Omental fat pad (tissue), 4 donors: Measurements from ENCODE around the gene CPEB2. TPM values are rescaled to one million over a fixed set of nuclear protein-coding genes. Genes with fewer than 3 reads are reported as not detected.

Source experiments
- ATAC-seq: fragments of 150-250 bp; one replicate; pipeline ENCODE4 v1.9.1; 2016; ENCODE audit warnings: mild to moderate bottlenecking, moderate library complexity; ENCODE audit not compliant: low FRiP score
- DNase-seq: peaks from one replicate; pipeline ENCODE4 v3.0.0-alpha.2; 2019; ENCODE audit warnings: low spot score
- total RNA-seq, 4 donors: library from RNA; depleted of rRNA; stranded (reverse); fragments of >200 nt; gene quantifications; one replicate each; pipeline ENCODE4 v1.1.0, GENCODE V29; 2016
- TF ChIP-seq, protein P1 (sequence below), 3 donors: fragments of 450-650 bp; IDR thresholded peaks; one replicate each; pipeline ENCODE4 v1.5.1; 2016 to 2017; ENCODE audit warnings: antibody characterized with exemption in 3 of 3, mild to moderate bottlenecking in 3 of 3, moderate library complexity in 2 of 3

CPEB2 gene
- total RNA-seq, 4 donors from 2014 or later, result 12.9 to 24.9 (median 17.4) TPM

DNA sequence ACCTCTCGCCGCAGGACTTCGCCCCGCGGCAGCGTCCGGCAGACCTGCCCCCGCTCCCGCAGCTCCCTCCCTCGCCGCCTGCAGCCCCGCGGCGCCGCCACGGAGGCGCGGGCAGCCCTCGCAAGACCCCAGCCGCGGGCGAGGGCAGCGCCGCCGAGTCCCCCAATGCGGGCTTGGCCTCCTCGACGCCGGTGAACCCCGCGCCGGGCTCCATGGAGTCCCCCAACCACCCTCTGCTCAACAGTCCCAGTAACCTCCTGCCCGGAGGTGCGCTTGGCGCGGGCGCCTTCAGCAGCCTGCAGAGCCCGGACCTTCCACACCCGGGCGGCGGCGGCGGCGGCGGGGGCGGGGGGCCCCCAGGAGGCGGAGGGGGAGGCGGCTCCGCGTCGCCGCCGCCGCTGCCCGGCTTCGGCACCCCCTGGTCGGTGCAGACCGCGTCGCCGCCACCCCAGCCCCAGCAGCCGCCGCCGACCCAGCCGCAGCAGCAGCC, 1.2 kb downstream of the CPEB2 start:
- no peak for ATAC-seq
- no peak for DNase-seq
- TF ChIP-seq, protein P1, sequence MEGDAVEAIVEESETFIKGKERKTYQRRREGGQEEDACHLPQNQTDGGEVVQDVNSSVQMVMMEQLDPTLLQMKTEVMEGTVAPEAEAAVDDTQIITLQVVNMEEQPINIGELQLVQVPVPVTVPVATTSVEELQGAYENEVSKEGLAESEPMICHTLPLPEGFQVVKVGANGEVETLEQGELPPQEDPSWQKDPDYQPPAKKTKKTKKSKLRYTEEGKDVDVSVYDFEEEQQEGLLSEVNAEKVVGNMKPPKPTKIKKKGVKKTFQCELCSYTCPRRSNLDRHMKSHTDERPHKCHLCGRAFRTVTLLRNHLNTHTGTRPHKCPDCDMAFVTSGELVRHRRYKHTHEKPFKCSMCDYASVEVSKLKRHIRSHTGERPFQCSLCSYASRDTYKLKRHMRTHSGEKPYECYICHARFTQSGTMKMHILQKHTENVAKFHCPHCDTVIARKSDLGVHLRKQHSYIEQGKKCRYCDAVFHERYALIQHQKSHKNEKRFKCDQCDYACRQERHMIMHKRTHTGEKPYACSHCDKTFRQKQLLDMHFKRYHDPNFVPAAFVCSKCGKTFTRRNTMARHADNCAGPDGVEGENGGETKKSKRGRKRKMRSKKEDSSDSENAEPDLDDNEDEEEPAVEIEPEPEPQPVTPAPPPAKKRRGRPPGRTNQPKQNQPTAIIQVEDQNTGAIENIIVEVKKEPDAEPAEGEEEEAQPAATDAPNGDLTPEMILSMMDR (IDR thresholded peaks at IDR 0.05), result no peak

DNA sequence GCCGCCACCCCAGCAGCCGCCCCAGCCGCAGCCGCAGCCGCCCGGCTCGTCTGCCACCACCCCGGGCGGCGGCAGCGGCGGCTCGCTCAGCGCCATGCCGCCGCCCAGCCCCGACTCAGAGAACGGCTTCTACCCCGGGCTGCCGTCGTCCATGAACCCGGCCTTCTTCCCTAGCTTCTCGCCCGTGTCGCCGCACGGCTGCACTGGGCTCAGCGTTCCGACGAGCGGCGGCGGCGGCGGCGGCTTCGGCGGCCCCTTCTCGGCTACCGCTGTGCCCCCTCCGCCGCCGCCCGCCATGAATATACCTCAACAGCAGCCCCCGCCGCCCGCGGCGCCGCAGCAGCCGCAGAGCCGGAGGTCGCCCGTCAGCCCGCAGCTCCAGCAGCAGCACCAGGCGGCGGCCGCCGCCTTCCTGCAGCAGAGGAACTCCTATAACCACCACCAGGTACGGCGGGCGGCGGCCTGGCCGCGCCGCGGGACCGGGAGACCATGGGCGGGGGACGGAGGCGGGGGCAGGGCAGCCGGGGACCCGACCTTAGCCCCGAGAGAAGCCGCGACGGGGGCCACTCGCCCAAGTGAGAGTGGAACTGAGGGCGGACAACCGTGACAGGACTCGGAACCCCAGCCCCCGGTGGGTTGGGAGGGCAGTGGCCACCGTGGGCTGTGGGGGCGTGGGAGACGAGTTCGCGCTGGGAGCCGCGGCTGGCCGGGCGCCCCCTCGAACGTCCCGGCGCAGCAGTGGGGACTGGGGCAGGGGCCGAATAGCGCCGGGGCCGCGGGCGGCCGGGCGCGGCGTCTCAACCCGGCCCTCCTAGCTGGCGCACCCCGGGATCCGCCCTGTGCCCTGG, 1.8 kb downstream of the CPEB2 start:
- TF ChIP-seq, protein P1 (IDR thresholded peaks at IDR 0.05), result no peak
- ATAC-seq (peak; percentile 2), DNase-seq (no peak)

DNA sequence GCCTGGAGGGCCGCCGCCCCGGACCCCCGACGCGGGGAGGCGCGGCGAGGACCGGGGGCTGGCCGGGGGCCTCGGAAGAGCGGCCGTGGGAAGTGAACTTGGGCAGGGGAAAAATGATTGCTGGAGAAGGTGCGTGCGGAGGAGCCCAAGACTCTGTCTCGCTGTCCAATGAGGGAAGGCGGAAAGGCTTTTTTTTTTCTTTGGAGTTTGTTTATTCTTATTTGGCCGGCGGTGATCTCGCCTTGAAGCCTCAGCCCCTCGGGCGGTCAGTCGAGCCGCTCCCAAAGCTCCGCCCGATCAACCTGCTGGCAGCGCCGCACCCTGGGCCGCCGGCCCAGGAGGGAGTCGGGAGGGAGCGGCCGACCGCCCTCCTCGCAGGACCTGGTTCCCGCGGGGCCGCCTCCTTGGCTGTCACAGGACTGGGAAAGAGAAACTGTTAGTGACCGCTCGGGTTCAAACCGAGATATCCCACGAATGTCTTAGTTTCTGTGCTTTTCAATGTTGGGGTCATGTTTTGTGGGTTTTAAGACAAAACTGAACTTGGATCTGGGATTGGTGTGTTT, 2.5 kb downstream of the CPEB2 start:
- TF ChIP-seq, protein P1 (IDR thresholded peaks at IDR 0.05), result no peak
- peak; percentile 39 for ATAC-seq
- peak; percentile 54 for DNase-seq

DNA sequence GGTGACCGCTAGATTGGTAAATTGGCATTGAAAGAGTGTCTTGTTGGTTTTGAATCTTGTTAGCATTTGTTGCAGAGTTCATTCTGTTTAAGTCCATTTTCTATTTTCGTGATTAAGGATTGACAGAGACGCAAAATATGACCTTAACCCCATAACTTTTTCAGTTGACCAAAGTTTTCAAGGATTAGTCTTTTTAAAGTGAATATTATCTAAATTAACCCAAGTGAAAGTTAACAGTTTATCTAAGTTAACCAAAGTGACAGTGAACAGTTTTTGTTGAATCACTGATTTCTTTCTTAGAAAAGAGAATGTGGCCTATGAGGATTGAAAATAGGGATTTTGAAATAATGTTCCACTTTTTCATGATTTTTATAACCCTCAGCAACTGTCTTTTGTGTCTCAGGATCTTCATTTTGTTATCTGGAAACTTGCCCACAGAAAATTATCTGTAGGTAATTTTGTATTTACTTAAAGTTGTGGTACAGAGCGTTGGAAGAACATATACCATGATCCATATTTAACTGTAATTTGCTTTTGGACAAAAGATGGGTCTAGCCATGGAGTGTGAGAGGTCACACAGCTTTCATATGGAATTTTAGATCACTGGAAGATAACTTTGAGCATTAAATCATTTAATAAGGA, 3.3 kb downstream of the CPEB2 start:
- TF ChIP-seq, protein P1 (IDR thresholded peaks at IDR 0.05), result no peak
- no peak for ATAC-seq

GRCh38 chr4:15006416-15007024, 4.2 kb downstream of the CPEB2 start:
- ATAC-seq, result no peak

More for the DNA sequence above, 3.3 kb downstream of the CPEB2 start:
- DNase-seq, result no peak

GRCh38 chr4:15007201-15007600, 4.9 kb downstream of the CPEB2 start:
- DNase-seq (no peak), ATAC-seq (no peak)
- TF ChIP-seq, protein P1 (IDR thresholded peaks at IDR 0.05), result no peak

More at GRCh38 chr4:15006416-15007024, 4.2 kb downstream of the CPEB2 start:
- no peak for DNase-seq
- TF ChIP-seq, protein P1 (IDR thresholded peaks at IDR 0.05), result no peak
